ENCODE measurements around the gene GATA2.

- TF ChIP-seq ZNF30 (CRISPR knock-in tag; IDR thresholded peaks at IDR 0.05) (no peak), MLXIP (CRISPR knock-in tag; IDR thresholded peaks at IDR 0.05; ENCODE audit: borderline replicate concordance) (no peak), MAX (IDR thresholded peaks at IDR 0.05) (no peak), MEIS1 (CRISPR knock-in tag; IDR thresholded peaks at IDR 0.05; ENCODE audit: borderline replicate concordance) (no peak), POLR2AphosphoS5 (IDR thresholded peaks at IDR 0.05; ENCODE audit: low read depth, low read length) (no peak), TBX2 (CRISPR knock-in tag; IDR thresholded peaks at IDR 0.05; ENCODE audit: borderline replicate concordance) (no peak)
- TF ChIP-seq, protein P1, sequence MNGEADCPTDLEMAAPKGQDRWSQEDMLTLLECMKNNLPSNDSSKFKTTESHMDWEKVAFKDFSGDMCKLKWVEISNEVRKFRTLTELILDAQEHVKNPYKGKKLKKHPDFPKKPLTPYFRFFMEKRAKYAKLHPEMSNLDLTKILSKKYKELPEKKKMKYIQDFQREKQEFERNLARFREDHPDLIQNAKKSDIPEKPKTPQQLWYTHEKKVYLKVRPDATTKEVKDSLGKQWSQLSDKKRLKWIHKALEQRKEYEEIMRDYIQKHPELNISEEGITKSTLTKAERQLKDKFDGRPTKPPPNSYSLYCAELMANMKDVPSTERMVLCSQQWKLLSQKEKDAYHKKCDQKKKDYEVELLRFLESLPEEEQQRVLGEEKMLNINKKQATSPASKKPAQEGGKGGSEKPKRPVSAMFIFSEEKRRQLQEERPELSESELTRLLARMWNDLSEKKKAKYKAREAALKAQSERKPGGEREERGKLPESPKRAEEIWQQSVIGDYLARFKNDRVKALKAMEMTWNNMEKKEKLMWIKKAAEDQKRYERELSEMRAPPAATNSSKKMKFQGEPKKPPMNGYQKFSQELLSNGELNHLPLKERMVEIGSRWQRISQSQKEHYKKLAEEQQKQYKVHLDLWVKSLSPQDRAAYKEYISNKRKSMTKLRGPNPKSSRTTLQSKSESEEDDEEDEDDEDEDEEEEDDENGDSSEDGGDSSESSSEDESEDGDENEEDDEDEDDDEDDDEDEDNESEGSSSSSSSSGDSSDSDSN (CRISPR knock-in tag; IDR thresholded peaks at IDR 0.05), result no peak
- TF ChIP-seq, protein P2, sequence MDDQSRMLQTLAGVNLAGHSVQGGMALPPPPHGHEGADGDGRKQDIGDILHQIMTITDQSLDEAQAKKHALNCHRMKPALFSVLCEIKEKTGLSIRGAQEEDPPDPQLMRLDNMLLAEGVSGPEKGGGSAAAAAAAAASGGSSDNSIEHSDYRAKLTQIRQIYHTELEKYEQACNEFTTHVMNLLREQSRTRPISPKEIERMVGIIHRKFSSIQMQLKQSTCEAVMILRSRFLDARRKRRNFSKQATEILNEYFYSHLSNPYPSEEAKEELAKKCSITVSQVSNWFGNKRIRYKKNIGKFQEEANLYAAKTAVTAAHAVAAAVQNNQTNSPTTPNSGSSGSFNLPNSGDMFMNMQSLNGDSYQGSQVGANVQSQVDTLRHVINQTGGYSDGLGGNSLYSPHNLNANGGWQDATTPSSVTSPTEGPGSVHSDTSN (CRISPR knock-in tag; IDR thresholded peaks at IDR 0.05; ENCODE audit: borderline replicate concordance), result no peak
- TF ChIP-seq, protein P3, sequence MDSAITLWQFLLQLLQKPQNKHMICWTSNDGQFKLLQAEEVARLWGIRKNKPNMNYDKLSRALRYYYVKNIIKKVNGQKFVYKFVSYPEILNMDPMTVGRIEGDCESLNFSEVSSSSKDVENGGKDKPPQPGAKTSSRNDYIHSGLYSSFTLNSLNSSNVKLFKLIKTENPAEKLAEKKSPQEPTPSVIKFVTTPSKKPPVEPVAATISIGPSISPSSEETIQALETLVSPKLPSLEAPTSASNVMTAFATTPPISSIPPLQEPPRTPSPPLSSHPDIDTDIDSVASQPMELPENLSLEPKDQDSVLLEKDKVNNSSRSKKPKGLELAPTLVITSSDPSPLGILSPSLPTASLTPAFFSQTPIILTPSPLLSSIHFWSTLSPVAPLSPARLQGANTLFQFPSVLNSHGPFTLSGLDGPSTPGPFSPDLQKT (CRISPR knock-in tag; IDR thresholded peaks at IDR 0.05; ENCODE audit: borderline replicate concordance), result no peak
- TF ChIP-seq, protein P4, sequence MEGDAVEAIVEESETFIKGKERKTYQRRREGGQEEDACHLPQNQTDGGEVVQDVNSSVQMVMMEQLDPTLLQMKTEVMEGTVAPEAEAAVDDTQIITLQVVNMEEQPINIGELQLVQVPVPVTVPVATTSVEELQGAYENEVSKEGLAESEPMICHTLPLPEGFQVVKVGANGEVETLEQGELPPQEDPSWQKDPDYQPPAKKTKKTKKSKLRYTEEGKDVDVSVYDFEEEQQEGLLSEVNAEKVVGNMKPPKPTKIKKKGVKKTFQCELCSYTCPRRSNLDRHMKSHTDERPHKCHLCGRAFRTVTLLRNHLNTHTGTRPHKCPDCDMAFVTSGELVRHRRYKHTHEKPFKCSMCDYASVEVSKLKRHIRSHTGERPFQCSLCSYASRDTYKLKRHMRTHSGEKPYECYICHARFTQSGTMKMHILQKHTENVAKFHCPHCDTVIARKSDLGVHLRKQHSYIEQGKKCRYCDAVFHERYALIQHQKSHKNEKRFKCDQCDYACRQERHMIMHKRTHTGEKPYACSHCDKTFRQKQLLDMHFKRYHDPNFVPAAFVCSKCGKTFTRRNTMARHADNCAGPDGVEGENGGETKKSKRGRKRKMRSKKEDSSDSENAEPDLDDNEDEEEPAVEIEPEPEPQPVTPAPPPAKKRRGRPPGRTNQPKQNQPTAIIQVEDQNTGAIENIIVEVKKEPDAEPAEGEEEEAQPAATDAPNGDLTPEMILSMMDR (CRISPR knock-in tag; IDR thresholded peaks at IDR 0.05), result no peak
Observed at GRCh38 chr3:128491691-128491940, 1.4 kb downstream of the GATA2 start.
